Progenitor cell of endocrine pancreas (in vitro differentiated cells): ENCODE data around the gene AMOT. TPM values are rescaled to one million over a fixed set of nuclear protein-coding genes. Genes with fewer than 3 reads are reported as not detected.

Experiments
- DNase-seq: peaks from one replicate; pipeline ENCODE4 v3.0.0; 2021; ENCODE audit warnings: low spot score; ENCODE audit not compliant: unreplicated experiment
- H3K27ac Mint-ChIP-seq: 2 replicates; pipeline ENCODE4 v1.8.0; 2021; ENCODE audit warnings: mild to moderate bottlenecking, moderate library complexity, mixed read lengths
- H3K27me3 Mint-ChIP-seq: 2 replicates; pipeline ENCODE4 v1.8.0; 2021; ENCODE audit warnings: mixed read lengths
- H3K36me3 Mint-ChIP-seq: 2 replicates; pipeline ENCODE4 v1.8.0; 2022; ENCODE audit warnings: mixed read lengths; ENCODE audit not compliant: insufficient read depth
- H3K4me1 Mint-ChIP-seq: 2 replicates; pipeline ENCODE4 v1.8.0; 2021; ENCODE audit warnings: low read depth, mixed read lengths
- H3K4me3 Mint-ChIP-seq: 2 replicates; pipeline ENCODE4 v1.8.0; 2021; ENCODE audit warnings: low read depth, mild to moderate bottlenecking, moderate library complexity, mixed read lengths
- H3K9me3 Mint-ChIP-seq: 2 replicates; pipeline ENCODE4 v1.8.0; 2021; ENCODE audit warnings: low read depth, mixed read lengths
- total RNA-seq: library from RNA; stranded (reverse); gene quantifications from 2 replicates; pipeline ENCODE4 v1.2.1, GENCODE V29; 2021
- TF ChIP-seq, protein P1 (sequence below): fragments of 200-600 bp; sonication (generic); IDR thresholded peaks from one replicate; pipeline ENCODE4 v1.5.0; 2021; ENCODE audit warnings: antibody characterized with exemption, mild to moderate bottlenecking; ENCODE audit not compliant: unreplicated experiment

AMOT gene
- total RNA-seq, 1 donor from 2014 or later: 494 TPM

DNA sequence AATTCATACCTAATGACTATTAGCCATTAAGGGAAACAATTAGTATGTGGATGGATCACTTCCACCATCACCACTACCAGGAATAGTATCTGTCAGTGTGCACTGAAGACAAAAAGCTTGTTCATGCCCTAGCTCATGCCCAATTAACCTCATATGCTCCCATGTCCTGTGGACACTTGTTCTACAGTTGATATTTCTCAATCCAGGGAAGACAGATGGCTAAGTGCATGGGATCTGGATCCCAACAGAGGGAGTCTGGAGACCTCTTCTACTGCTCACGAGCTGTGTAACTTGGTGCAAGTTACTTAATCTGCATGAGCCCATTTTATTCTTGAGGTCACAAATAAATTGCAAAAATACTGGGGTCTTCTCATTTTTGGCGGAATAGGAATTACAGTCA lies 23.7 kb downstream of the AMOT start:
- no peak for DNase-seq
- peaks cover 51% of the 10 kb centered on the region for H3K36me3 Mint-ChIP-seq
- H3K4me3 Mint-ChIP-seq: no peak overlapping the region
- H3K9me3 Mint-ChIP-seq: peaks cover 3% of the 10 kb centered on the region
- no peak overlapping the region for H3K27ac Mint-ChIP-seq
- H3K4me1 Mint-ChIP-seq: peaks cover 38% of the 10 kb centered on the region
- TF ChIP-seq, protein P1, sequence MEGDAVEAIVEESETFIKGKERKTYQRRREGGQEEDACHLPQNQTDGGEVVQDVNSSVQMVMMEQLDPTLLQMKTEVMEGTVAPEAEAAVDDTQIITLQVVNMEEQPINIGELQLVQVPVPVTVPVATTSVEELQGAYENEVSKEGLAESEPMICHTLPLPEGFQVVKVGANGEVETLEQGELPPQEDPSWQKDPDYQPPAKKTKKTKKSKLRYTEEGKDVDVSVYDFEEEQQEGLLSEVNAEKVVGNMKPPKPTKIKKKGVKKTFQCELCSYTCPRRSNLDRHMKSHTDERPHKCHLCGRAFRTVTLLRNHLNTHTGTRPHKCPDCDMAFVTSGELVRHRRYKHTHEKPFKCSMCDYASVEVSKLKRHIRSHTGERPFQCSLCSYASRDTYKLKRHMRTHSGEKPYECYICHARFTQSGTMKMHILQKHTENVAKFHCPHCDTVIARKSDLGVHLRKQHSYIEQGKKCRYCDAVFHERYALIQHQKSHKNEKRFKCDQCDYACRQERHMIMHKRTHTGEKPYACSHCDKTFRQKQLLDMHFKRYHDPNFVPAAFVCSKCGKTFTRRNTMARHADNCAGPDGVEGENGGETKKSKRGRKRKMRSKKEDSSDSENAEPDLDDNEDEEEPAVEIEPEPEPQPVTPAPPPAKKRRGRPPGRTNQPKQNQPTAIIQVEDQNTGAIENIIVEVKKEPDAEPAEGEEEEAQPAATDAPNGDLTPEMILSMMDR: no peak
- H3K27me3 Mint-ChIP-seq: no peaks in the 10 kb centered on the region

DNA sequence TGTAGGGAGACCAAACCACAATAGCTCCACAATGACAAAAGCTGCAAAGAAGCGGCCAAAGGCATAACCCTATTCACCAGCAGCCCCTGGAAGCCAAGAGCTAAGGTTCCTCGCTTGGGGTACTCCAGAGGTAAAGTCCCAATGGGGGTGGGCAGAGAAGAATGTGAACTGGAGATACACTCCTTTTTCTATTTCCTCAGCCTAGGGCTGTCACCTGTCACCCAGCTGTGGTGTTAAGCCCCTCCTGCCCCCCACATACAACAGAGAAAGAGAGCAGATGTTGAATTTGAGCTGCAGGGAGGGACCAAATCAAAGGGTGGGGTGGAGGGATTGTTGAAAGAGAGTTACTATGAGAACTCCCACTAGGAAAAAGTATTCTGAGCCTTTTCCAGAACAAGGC lies 26.1 kb downstream of the AMOT start:
- H3K4me3 Mint-ChIP-seq: no peak overlapping the region
- no peak for DNase-seq
- TF ChIP-seq, protein P1: no peak

DNA sequence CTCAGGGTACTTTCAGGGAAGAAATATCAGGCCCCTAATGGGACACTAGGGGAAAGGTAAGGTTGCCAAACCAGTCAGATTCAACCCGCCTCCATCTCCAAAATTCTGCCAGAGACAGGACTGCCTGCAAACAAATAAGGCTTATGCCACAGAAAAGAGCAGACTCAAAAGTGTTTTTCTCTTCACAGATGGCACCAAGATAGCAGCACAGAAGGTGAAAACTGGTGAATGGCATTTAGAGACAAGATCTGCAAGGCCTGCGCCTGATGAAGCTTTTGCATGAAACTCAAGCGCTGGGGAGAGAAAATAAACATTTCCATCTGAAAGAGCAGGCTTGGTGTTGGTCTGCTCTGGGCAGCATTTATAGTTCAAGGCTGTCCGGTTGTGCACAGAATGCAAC lies 27.9 kb downstream of the AMOT start:
- peaks cover 21% of the 10 kb centered on the region for H3K4me1 Mint-ChIP-seq
- TF ChIP-seq, protein P1: no peak
- no peak overlapping the region for H3K4me3 Mint-ChIP-seq
- DNase-seq: no peak
- H3K9me3 Mint-ChIP-seq: peaks cover 3% of the 10 kb centered on the region
- H3K36me3 Mint-ChIP-seq: peaks cover 56% of the 10 kb centered on the region
- H3K27ac Mint-ChIP-seq: peak overlapping the region; percentile 22
- H3K27me3 Mint-ChIP-seq: no peaks in the 10 kb centered on the region

More for the DNA sequence above, 26.1 kb downstream of the AMOT start:
- H3K4me1 Mint-ChIP-seq: peaks cover 25% of the 10 kb centered on the region
- peaks cover 52% of the 10 kb centered on the region for H3K36me3 Mint-ChIP-seq
- H3K9me3 Mint-ChIP-seq: peaks cover 3% of the 10 kb centered on the region
- H3K27ac Mint-ChIP-seq: peak overlapping the region; percentile 76
- no peaks in the 10 kb centered on the region for H3K27me3 Mint-ChIP-seq

DNA sequence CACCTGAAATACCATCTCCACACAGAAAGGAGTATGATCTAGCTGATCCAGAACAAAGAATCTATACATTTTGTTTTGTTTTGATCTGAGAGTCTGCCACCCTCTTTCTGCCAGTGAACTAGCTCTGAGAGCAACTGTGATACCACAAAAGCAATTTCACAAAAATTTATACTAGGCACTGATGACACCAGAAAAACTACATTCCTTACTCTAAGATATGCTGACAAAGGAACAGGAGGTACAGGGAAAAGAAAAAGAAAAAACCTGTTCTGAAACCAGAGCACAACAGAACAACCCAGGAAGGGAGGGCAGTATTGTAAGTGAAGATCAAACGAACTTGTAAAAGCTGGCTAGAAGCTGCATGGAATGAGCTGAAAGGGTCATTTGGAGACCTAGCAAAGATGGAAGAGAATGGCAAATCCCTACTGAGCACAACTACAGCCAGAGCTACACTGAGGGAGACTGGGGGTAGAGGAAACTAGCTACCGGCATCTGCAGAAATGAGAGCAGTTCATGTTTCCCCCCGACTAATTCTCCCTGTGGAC lies 31.9 kb downstream of the AMOT start:
- TF ChIP-seq, protein P1: no peak
- Mint-ChIP-seq H3K4me1 (peaks cover 17% of the 10 kb centered on the region), H3K27me3 (no peaks in the 10 kb centered on the region), H3K36me3 (peaks cover 60% of the 10 kb centered on the region), H3K27ac (peak overlapping the region; percentile 51), H3K4me3 (no peak overlapping the region), H3K9me3 (peaks cover 3% of the 10 kb centered on the region)
- no peak for DNase-seq

DNA sequence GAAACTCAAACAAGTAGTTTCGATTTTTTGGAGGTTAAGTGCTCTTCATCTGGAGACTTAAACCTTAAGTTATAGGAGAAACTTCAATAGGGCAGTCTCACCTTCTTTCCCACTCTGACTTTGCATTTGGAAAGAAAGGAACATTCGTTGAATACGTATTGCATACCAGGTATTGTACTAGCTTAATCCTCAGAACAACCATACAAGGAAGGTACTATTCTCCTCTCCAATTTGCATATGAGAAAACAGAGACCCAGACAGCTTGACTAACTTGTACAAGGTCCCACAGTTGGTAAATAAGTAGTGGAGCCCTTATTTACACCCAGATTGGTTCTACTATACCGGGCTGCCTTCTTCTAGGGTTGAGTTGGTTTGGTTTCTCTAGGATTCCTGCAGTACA lies 32.6 kb downstream of the AMOT start:
- no peak overlapping the region for H3K4me3 Mint-ChIP-seq
- peaks cover 15% of the 10 kb centered on the region for H3K4me1 Mint-ChIP-seq
- TF ChIP-seq, protein P1: no peak
- H3K36me3 Mint-ChIP-seq: peaks cover 58% of the 10 kb centered on the region
- no peak overlapping the region for H3K27ac Mint-ChIP-seq
- H3K9me3 Mint-ChIP-seq: no peaks in the 10 kb centered on the region
- no peak for DNase-seq
- no peaks in the 10 kb centered on the region for H3K27me3 Mint-ChIP-seq
